ENCODE measurements around the gene ZNF736.
"Not testable (repeated sequence)": the region's sequence is repeated elsewhere in the genome, so short reads cannot be mapped to it uniquely, and the experiment has no call there.

ZNF736 gene

DNA sequence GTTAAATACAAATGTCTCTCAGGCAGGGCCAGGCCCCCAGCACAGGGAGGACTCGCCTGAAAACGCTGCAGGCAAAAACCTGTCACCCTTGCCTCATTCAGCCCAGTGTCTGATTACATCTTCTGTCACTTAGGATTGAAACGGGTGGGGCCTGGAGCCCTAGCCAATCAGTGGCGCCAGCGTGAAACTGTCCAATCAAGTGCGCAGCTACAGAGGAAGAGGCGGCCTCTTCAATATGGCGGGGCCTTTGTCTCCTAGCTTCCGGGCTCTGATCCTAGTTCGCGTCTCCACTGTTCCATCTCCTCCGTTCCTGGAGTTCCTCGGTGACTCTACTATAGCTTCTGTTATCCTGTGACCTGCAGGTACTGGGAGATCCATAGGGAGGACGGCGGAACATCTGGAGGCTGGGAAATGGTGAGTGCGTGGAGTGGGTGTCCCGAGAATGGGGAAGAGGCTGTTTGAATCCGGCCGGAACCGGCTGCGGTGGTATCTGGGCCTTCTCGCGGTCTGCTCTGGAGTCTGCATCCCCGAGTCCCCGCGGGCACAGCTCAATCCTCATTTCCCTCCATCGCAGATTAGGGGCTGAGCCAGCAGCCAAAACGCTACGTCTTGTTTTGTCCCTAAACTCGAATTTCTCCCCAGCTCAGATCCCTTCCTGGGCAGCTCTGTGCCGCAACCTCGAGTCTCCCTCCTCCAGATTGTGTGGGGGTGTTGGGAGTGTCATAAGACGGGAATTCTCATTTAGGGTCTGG is at the start of gene ZNF736:
TSS of gene ZNF736 (plus strand) at position 222 of the 752 bp plus-strand sequence. CDS start at position 412, 190 bp downstream.
- DNase-seq = peak; percentile 98

DNA sequence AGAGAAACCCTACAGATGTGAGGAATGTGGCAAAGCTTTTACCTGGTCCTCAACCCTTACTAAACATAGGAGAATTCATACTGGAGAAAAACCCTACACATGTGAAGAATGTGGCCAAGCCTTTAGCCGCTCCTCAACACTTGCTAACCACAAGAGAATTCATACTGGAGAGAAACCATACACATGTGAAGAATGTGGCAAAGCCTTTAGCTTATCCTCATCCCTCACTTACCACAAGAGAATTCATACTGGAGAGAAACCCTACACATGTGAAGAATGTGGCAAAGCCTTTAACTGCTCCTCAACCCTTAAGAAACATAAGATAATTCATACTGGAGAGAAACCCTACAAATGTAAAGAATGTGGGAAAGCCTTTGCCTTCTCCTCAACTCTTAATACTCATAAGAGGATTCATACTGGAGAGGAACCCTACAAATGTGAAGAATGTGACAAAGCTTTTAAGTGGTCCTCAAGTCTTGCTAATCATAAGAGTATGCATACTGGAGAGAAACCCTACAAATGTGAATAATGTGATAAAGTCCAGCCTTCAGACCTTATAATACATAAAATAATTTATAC is 47.3 kb upstream of the ZNF736 start:
- DNase-seq = no peak

- DNase-seq = no peak
Observed at GRCh38 chr7:64277630-64278029, 36.1 kb upstream of the ZNF736 start.

DNA sequence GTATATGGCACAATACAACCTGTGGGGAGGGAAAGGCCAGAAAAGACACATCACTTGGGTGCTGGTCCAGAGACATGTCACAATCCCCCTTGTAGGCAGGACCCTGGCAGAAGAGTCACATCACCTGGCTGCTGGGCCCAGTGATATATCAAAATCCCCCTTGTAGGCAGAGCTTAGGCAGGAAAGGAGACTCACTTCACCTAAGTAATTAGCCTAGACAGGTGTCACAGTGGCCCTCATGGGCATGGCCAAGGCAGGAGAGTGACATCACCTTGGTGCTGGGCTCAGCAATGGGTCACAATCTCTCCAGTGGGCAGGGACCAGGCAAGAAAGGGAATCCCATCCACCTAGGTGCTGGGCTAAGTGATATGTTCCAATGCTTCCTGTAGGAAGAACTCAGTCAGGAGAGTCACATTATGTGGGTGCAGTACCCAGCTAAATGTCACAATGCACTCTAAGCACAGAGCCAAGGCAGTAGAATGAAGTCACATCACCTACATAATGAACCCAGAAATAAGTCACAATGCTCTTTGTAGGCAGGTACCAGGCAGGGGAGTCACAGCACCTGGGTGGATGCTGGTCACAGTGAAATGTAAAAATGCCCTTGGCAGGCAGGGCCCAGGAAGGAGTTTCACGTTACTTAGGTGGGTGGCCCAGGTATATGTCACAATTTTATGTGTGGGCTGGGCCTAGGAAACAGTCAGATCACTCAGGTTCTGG is 18.9 kb upstream of the ZNF736 start:
- DNase-seq = no peak

GRCh38 chr7:64297418-64297817 is 16.3 kb upstream of the ZNF736 start:
- DNase-seq = not testable (repeated sequence)

GRCh38 chr7:64300641-64301405 is 12.9 kb upstream of the ZNF736 start:
- no peak for DNase-seq

DNA sequence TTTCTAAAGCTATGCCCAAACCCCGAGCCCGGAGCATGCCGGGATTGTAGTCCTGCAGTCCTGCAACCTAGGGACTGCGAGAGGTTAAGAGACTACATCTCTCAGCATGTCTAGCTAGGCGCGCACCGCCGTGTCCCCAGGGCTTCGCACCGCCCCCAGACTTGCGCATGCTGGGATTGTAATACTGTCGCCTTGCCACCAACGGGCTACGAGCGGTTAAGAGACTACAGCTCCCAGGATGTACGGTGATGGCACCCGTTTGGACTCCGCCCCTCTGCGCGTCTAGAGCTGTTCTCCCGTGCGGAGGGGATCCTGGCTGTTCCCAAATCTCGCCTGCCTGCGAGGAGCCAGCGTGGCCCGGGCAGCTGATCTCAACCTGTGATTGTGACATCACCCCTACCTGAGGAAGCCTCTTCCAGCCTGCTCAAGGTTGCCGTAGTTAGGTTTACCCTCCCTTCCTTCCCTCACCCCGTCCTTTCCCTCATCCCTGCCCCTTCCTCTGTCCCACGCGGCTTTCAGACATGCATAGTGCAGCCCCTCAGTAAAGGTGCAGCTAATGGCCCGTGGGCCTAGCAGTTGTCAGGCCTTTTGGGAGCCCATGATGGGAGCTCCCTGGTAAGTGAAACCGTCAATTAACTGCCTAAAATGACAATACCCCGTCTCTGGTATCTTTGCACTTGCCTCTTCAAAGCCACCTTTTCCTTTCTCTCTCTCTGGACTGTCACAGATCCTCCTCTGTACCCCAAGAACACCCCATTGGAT is 6.3 kb upstream of the ZNF736 start:
- DNase-seq = peak; percentile 95

DNA sequence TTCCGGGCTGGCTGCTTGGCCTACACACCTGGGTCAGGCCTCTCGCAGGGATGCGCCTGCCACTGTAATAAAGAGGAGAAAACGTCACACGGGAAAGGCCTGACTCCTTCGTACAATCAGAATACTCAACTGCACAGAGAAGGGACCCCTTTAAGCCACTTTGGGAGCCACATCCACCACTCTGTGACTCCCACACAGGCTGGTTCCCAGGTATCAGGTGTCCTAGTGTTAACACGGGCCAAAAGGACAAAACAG is 5.8 kb upstream of the ZNF736 start:
- DNase-seq = no peak

DNA sequence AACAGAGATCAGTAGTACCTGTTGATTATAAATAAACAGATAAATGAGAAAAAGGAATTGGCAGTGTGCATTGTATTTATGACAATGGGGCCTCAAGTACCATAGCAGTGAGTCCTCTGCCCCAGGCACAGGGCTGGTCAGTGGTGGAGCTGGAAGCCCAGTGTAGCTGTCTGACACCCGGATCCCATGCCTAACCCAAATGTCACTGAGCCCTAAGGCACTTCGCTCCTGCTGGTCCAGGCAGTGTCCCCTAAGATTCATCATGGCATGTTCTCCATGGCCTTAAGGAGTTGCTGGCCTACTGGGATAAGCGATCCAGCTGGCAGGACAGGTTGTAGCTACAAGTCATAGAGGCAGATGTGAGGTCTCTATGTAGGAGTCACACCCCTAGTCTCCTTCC is 3.3 kb upstream of the ZNF736 start:
- DNase-seq = no peak

DNA sequence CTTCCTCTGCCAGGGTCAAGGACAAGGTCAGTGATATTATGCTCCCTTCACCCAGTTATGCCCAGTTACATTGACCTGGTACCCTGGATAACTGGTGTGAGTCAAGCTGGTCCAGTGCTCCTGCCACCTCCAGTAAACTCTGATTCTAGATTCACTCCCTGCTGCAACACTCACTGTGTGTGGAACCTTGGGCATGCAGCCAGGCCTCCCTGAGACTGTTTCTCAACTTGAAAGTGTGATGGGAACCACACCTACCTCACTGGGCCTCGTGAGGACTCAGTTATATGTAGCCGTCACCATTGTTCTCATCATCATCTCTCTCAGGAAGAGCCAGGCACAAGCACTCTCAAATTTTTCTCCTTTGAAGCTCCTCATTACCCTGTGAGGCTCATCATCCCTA is 935 bp upstream of the ZNF736 start:
- no peak for DNase-seq

DNA sequence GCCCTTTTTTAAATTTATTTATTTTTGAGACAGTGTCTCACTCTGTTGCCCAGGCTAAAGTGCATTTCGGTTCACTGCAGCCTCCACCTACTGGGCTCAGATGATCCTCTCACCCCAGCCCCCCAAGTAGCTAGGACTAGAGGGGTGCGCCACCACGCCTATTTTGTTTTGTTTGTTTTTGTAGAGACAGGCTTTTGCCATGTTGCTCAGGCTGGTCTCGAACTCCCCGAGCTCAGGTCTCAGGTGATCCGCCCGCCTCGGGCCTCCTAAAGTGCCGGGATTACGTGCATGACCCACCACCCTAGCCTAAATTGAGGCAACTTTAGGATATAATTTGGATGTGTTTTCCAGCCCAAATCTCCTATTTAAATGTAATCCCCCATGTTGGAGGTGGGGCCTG is 805 bp downstream of the ZNF736 start:
- DNase-seq = no peak

DNA sequence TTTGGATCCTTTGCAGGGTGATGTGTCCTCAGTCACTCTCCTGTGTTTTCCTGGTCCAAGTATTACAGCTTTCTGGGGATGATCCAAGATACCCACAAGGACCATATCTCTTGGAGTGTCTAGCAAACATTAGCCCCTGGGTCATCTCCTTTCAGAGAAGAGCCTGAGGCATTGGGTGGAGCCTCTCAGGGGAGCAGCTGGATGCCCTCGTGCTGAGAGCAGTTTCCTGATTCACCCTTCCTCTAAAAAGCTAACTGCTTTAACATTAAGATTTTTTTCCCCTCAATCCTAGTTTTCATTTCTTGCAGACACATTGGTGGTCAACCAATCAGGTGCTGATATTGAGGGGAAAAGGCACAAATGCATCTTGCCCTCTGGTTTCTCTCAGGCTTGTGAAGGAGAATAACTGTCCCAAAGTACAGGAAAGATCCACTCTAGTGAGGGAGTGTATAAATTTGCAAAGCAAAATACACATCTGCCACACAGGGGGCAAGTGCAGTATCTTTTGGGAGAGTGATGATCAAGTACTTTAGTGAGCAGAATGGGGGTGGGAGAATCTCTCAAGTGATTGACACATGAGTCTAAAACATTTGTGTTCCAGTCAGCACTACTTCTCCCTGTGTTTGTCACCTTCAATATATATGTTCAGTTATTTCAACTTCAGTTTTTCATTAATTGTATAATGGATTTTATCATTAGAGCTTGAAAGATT is 2.4 kb downstream of the ZNF736 start:
- not testable (repeated sequence) for DNase-seq

DNA sequence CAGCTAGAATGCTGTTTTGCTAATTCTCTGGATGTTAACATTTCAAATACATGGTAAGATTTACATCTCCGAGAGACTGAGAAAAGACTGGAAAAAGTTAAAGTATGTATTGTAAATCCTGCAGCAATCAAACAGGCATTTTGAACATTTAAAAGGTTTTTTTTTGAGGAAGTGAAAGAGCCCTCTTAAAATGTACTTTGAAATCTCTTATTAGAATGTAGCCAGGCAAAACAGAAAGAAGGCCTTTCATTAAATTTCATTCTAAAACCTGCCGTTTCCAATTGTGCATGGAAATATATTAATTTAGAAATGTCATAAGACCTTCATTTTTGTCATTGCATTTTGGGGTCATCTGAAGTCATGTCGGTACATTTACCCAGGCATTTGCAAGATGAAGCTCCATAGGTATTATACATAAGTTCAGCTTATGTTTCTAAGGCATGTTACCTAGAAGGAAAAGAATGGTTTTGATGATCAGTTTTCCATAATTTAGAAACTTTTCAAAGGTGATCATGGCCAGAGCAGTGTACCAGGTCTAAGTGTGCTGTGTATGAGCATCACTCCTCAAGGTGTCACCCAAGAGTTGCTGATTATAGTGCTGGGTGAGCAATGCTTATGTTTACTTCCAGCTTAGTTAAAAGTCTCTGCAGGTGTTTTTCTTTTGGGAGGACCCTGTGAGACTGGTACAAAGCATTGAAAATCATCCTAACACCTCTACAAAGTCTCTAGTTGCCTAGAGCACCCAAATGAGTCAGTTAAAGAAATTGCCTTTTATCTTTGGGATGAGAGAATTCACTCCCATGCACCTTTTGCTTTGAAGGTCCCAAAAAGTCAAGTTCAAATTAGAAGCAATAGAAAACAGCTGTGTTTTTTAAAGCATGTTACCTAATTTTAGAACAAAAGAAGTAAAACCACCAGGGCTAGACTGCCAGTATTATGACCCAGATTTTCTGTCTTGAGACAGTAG is 7.1 kb downstream of the ZNF736 start:
- no peak for DNase-seq

GRCh38 chr7:64324166-64324565 is 10.4 kb downstream of the ZNF736 start:
- not testable (repeated sequence) for DNase-seq

GRCh38 chr7:64348713-64349210 is 35.0 kb downstream of the ZNF736 start:
- not testable (repeated sequence) for DNase-seq

DNA sequence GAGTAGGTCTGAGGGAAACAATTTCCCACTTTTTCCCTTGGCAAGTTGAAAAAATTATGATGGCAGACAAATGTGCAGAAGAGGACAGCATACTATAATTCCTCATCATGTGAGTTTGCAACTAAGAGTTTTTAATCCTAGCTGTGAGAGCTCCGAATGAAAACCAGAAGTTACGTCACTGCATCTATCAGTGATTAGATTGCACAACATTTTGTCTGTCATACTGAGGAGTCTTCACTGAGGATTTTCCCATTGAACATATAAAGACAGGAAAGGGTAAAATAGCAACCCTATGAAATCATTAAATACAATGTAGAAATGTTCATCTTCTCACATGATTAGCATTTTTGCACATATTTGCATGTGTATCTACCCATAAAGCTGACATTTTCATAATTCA is 45.8 kb downstream of the ZNF736 start:
- no peak for DNase-seq

GRCh38 chr7:64371116-64371515 is 57.4 kb downstream of the ZNF736 start:
- no peak for DNase-seq

DNA sequence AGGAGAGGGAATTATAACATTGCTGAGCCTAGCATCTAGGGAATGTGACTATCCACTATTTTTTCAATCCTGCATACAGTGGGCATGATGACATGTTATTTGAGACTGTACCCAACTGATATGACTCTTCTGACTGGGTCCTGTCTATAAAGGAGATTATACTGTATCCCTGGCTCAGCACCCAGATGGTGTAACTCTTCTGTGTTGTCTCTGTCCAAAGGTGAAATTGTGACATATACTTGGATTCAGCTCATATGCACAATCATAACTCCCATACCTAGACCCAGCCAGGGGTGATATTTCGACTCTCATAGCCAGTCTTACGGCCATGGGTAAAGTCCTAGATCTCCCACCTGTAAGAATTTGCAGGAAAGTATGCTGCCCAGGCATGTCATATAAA is 59.3 kb downstream of the ZNF736 start:
- no peak for DNase-seq

- no peak for DNase-seq
Observed at GRCh38 chr7:64400401-64400800, 86.6 kb downstream of the ZNF736 start.
